ENCODE data around the gene RHD.
"Not testable (repeated sequence)": the region's sequence is repeated elsewhere in the genome, so short reads cannot be mapped to it uniquely, and the experiment has no call there.

RHD gene

DNA sequence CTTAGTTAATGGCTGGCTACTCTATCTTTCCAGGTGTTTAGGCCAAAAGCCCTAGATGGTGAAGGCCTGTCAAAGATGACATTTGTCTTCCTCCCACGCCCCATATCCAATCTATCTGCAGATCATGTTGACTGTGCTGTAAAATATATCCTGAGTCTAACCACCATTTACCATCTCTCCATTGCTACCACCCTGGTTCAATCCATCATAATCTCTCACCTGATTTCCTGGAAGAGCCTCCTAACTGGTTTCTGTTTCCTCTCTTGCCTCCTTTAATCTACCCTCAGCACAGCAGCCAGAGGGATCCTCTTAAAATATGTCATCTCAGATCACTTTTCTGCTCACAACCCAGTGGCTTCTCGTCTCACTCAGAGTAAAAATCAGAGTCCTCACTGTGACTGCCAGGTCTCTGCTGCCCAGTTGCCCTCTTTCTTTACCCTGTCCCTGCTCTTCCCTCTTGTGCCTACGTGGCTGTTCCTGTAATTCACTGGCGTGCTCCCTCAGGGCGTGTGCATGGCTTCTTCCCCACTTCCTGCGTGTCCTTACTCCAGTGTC is 83.6 kb downstream of the RHD start:
- DNase-seq (ENCODE audit: low read depth, low spot score) = no peak

DNA sequence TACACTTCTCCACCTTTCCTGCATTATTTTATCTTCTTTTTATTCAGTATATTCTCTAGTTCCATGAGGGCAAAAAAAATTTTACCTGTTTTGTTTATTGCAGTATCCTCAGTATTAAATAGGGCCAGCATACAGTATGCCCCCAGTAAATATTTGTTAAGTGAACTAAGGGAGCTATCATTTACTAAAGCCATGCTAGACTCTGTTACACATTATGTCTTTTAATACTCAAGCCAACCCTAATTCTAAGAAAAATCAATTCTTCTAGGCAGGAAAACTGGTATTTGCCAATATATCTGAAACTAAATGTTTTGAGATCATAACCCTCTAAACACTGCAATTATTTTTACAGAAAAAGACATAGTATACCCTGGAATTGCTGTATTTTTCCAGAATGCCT is 84.1 kb downstream of the RHD start:
- no peak for DNase-seq (ENCODE audit: low read depth, low spot score)

DNA sequence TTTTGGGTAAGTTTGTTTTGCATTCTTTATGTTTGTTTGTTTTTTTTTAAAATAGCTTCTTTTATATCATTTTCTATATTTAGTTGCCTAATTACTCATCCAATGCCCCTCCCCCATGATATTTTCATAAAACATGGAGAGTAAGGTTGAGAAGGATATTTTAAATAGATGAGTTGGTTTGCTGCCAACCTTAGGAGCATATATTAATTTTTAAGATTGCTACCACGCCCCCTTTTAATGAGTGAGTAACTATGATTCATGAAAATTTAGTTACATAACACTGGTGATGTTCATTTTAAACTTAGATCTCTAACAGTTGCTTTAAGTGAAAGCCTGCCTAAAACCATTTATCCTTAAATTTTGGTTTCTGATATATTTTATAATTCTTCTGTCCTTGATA is 84.5 kb downstream of the RHD start:
- DNase-seq (ENCODE audit: low read depth, low spot score) = no peak

DNA sequence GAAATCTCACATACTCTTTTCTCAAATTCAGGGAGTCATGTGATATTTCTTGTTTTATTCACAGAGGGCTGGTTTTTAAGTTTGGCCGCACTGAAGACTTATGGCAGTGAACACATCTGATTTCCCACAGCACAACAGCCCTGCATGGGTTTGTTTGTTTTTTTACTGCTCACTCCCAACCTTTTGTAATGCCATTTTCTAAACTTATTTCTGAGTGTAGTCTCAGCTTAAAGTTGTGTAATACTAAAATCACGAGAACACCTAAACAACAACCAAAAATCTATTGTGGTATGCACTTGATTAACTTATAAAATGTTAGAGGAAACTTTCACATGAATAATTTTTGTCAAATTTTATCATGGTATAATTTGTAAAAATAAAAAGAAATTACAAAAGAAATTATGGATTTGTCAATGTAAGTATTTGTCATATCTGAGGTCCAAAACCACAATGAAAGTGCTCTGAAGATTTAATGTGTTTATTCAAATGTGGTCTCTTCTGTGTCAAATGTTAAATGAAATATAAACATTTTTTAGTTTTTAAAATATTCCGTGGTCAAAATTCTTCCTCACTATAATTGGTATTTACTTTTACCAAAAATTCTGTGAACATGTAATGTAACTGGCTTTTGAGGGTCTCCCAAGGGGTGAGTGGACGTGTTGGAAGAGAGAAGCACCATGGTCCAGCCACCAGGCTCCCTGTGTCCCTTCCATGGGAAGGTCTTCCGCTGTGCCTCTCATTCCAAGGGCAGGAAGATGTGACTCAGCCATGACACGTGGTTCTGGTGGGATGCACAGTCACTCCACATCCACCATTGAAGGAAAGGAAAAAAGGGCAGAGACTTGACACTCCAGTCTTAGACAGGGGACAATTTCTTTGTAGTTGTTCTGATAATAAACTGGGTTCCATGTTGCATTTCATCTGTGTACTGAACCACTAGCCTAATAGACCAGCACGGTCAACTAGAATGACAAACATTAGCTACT is 88.6 kb downstream of the RHD start:
- no peak for DNase-seq (ENCODE audit: low read depth, low spot score)

DNA sequence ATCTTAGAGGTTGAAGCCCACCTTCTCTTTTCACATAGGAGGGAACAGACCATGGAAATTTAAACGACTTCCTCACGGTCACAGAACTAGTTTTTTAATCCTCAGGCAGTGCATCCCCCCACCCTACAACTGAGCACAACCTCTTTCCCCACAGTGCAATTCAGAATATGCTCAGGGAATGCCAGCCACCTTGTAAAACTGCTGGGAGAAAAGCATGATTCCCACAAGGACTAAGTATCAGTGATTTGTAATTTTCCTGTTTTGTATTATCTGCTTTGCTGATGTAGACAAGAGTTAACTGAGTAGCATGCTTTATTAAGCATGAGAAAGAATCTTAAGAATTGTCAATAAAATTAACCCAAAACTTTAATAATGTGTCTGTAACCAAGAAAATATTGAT is 89.6 kb downstream of the RHD start:
- DNase-seq (ENCODE audit: low read depth, low spot score) = no peak

DNA sequence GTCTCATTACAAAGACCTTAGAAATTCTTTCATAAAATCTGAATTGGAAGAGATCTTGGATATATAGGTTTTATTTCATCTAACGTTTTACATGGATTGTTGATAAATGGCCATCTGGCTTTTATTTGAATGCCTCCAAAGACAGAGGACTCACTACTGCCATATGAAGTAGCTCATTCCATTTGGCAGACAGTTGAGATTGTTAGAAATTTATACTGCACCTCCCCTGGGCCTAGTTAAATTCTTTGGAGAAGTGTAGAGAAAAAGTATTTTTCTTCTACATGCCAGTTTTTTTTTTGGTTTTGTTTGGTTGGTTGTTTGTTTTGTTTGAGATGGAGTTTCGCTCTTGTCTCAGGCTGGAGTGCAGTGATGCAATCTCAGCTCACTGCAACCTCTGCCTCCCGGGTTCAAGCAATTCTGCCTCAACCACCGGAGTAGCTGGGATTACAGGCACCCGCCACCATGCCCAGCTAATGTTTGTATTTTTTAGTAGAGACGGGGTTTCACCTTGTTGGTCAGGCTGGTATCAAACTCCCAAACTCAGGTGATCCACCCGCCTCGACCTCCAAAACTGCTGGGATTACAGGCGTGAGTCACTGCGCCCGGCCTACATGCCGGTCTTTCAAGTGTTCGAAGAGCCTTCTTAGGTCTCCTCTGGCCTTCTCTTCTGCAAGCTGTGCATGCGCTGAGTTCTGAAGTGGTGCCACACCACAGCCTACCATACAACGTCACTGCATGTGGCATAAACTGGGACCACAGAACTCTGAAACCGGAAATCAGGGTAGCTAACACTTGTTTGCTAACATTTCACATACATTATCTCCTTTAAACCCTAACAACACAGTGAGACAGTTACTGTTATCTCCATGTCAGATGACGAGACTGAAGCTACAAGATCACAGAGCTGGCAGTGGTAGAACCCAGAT is 90.6 kb downstream of the RHD start:
- DNase-seq (ENCODE audit: low read depth, low spot score) = not testable (repeated sequence)

DNA sequence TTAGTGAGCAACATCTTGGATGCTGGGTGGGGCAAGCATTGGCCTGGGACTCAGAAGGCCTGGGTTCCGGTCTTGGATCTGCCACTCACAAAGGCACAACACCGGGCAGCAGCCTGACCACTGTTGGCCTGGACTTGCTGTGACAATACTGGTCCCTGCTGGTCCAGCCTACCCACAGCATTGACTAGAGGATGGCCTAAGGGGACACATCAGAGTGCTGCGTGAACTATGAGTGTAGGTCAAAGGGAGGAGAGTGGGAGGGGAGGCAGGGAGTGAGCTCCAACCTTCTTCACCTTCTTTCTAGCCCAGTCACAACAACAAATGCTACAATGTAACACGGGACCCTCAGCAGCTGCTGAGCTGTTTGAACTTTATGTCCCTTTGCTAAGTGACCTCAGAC is 96.9 kb downstream of the RHD start:
- DNase-seq (ENCODE audit: low read depth, low spot score) = no peak

DNA sequence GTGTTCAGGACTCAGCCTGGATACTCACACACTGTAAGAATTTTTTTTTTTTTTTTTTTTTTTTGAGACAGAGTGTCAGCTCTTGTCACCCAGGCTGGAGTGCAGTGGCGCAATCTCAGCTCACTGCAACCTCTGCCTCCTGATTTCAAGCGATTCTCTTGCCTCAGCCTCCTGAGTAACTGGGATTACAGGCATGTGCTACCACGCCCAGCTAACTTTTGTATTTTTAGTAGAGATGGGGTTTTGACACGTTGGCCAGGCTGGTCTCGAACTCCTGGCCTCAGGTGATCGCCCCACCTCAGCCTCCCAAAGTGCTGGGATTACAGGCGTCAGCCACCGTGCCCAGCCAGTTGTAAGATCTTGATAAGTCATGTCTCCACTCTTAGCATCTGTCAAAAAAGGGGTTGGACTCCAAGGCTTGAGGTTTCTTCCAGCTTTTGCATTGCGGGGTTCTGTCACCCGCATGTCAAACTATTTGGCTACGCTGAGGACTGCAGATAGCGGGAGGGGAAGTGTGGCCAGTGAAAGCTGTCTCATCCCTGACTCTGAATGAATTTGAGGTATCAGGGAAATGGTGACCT is 97.5 kb downstream of the RHD start:
- DNase-seq (ENCODE audit: low read depth, low spot score) = not testable (repeated sequence)

DNA sequence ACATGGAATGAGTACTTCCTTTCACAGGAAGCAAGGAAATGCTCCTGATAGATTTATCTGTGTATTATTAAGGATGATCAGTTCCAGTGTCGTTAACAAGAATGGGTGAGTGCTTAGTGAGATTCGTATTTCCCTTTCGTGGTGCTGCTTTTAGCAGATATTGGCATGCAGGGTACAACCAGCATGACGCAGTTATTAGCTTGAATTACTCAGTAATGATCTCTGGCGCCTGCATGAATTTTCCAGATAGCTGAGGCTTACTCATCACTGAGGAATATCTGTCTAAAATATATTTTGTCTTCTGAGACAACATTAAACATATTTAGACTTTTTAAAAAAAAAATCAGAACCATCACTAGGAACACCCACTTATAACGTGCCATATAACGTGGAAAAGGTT is 99.4 kb downstream of the RHD start:
- not testable (repeated sequence) for DNase-seq (ENCODE audit: low read depth, low spot score)

DNA sequence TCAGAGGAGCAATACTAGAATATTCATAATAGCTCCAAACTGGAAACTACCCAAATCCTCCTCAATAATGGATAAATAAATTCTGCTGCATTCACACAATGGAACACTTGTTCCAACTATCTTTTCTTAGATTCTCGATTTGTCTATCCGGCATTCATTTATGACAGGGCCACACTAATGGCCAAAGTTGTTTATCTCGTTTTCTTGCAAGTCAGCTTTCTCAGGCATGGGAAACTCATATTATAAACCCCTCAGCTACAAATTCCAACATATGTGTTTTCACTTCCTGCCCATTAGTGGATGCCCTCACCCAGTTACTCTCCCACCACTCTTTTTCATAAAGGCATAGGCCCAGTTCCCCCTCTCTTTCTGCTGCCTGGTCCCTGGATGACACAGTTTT is 106.1 kb downstream of the RHD start:
- not testable (repeated sequence) for DNase-seq (ENCODE audit: low read depth, low spot score)

Measured in iPS DF 19.7 (cell line).